OCI-LY7 (cell line): ENCODE results near the gene TBC1D30.

Experiments
- CTCF ChIP-seq: fragments of 200-600 bp; sonication (generic); conservative IDR thresholded peaks from 2 replicates; pipeline ENCODE4 v1.5.1; 2014; ENCODE audit warnings: mild to moderate bottlenecking, antibody characterized with exemption, low read length, moderate library complexity, mixed read lengths
- EZH2phosphoT487 ChIP-seq: fragments of 200-600 bp; sonication (generic); IDR thresholded peaks from 2 replicates; pipeline ENCODE4 v1.6.1; 2018; ENCODE audit warnings: low read depth, borderline replicate concordance, mild to moderate bottlenecking, mixed run types, antibody characterized with exemption, low read length, moderate library complexity, mixed read lengths

GRCh38 chr12:64828713-64829112, 4.3 kb downstream of the TBC1D30 start:
- TF ChIP-seq CTCF (no peak), EZH2phosphoT487 (no peak)
